CD4-positive, alpha-beta memory T cell (primary cell): ENCODE measurements around the gene POU6F1. TPM values are rescaled to one million over a fixed set of nuclear protein-coding genes. Genes with fewer than 3 reads are reported as not detected.

ENCODE experiments used
- CTCF ChIA-PET: fragments of 350-600 bp; sonication (Branson Sonifier 250); formaldehyde crosslinking; loops from one replicate; lab custom pipeline; 2021; ENCODE audit warnings: inconsistent platforms; ENCODE audit not compliant: partially characterized antibody; lab: Charles Lee
- POLR2A ChIA-PET: fragments of 350-600 bp; sonication (Branson Sonifier 250); formaldehyde crosslinking; loops from one replicate; lab custom pipeline; 2021; ENCODE audit not compliant: partially characterized antibody; lab: Charles Lee
- DNase-seq, 5 donors: peaks; one replicate each; pipeline versions ENCODE4 v3.0.0 to v3.0.0-alpha.2; 2020 to 2022; ENCODE audit warnings: mixed read lengths in 1 of 5
- H3K27ac ChIP-seq: one replicate; pipeline ENCODE4 v1.7.0; 2013; ENCODE audit warnings: low read depth, low read length
- H3K27me3 ChIP-seq: 2 replicates; pipeline ENCODE4 v1.7.0; 2013; ENCODE audit warnings: mild to moderate bottlenecking, low read length, moderate library complexity; ENCODE audit not compliant: insufficient read depth
- H3K36me3 ChIP-seq: 2 replicates; pipeline ENCODE4 v1.7.0; 2013; ENCODE audit warnings: mild to moderate bottlenecking, low read length, moderate library complexity; ENCODE audit not compliant: insufficient read depth
- H3K4me1 ChIP-seq: 2 replicates; pipeline ENCODE4 v1.7.0; 2013; ENCODE audit warnings: mild to moderate bottlenecking, low read length, moderate library complexity; ENCODE audit not compliant: insufficient read depth
- H3K4me3 ChIP-seq, 2 donors: one replicate each; pipeline ENCODE4 v1.7.0; 2013; ENCODE audit warnings: low read length in 2 of 2, mild to moderate bottlenecking in 1 of 2
- H3K9me3 ChIP-seq, 2 donors: one replicate each; pipeline ENCODE4 v1.7.0; 2013; ENCODE audit warnings: low read length in 2 of 2, control low read depth in 1 of 2; ENCODE audit not compliant: control insufficient read depth in 1 of 2
- H3K27ac Mint-ChIP-seq, 7 donors: one replicate each; pipeline ENCODE4 v1.8.0; 2020 to 2021; ENCODE audit warnings: mixed read lengths in 7 of 7, mild to moderate bottlenecking in 6 of 7, inconsistent platforms in 3 of 7, moderate library complexity in 3 of 7
- H3K27me3 Mint-ChIP-seq, 2 donors: one replicate each; pipeline ENCODE4 v1.8.0; 2020 to 2021; ENCODE audit warnings: mixed read lengths in 2 of 2
- H3K36me3 Mint-ChIP-seq, 2 donors: one replicate each; pipeline ENCODE4 v1.8.0; 2020 to 2021; ENCODE audit warnings: mixed read lengths in 2 of 2, inconsistent platforms in 1 of 2, mild to moderate bottlenecking in 1 of 2
- H3K4me1 Mint-ChIP-seq, 4 donors: one replicate each; pipeline ENCODE4 v1.8.0; 2020 to 2021; ENCODE audit warnings: mixed read lengths in 4 of 4, mild to moderate bottlenecking in 1 of 4
- H3K4me3 Mint-ChIP-seq, 8 donors: one replicate each; pipeline ENCODE4 v1.8.0; 2020 to 2021; ENCODE audit warnings: mixed read lengths in 8 of 8, mild to moderate bottlenecking in 7 of 8, moderate library complexity in 6 of 8, inconsistent platforms in 3 of 8
- H3K9me3 Mint-ChIP-seq, 8 donors: one replicate each; pipeline ENCODE4 v1.8.0; 2020 to 2021; ENCODE audit warnings: mixed read lengths in 8 of 8, mild to moderate bottlenecking in 5 of 8, inconsistent platforms in 3 of 8, moderate library complexity in 1 of 8
- intact Hi-C: fragments of 100-400 bp; cut with micrococcal nuclease; formaldehyde crosslinking; loops from one replicate; pipeline ENCODE4 v1.15.1; 2023
- polyA plus RNA-seq, 2 donors: library from polyadenylated mRNA; unstranded; fragments of 300-500 nt; fragmentation: Illumina TruSeq; gene quantifications; one replicate each; pipeline ENCODE4 v1.2.3, GENCODE V29; 2021
- total RNA-seq, 2 experiments: library from RNA; stranded (reverse); gene quantifications; one replicate each; pipeline ENCODE4 v1.2.3, GENCODE V29; 2021

The POU6F1 gene
- total and polyA plus RNA-seq, 4 experiments from 2014 or later: 1.4 to 79.8 (median 40.2) TPM

DNA sequence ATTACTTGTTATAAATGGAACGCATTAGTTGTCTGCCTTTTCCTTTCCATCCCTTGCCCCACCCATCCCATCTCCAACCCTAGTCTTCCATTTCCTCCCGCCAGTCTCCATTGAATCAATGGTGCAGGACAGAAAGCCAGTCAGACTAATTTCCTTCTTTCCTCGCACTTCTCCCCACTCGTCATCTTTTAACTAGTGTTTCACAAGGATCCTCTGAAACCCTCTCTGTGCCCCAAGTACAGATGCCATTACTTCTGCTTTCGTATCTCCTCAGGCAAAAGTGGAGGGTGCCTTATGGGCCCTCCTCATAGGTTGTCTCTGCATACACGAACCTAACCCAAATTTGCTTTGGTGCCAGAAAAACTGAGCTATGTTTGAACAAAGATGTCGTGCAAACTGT, 25.0 kb upstream of the POU6F1 start:
- Mint-ChIP-seq H3K36me3 (peaks cover 27 to 70% of the 10 kb centered on the region in 2 donors), H3K4me1 (peaks cover 49 to 94% (median 66%) of the 10 kb centered on the region in 4 donors), H3K27ac (peak overlapping the region in 6 of 7 donors; percentile 2 to 100 (median 42)), H3K9me3 (peaks cover 0 to 2% (median 0%) of the 10 kb centered on the region in 8 donors), H3K4me3 (peak overlapping the region in 7 of 8 donors; percentile 1 to 63 (median 42)), H3K27me3 (no peaks in the 10 kb centered on the region)
- Histone ChIP-seq H3K36me3 (peaks cover 32% of the 10 kb centered on the region), H3K9me3 (no peaks in the 10 kb centered on the region), H3K27ac (no peak overlapping the region), H3K4me1 (peaks cover 65% of the 10 kb centered on the region), H3K27me3 (no peaks in the 10 kb centered on the region), H3K4me3 (no peak overlapping the region)
- no peak for DNase-seq
- intact Hi-C loops: loop anchor here (1.0 kb wide), 1 partner anchor 196 kb away; no protein-coding TSS in a partner anchor
- POLR2A ChIA-PET: interaction anchor here (0.5 to 8.7 kb wide), 3 partner anchors 26 to 101 kb away, joined by 4 to 177 read pairs (median 8); partner anchors contain the start of gene POU6F1
- CTCF ChIA-PET: no interaction called here

DNA sequence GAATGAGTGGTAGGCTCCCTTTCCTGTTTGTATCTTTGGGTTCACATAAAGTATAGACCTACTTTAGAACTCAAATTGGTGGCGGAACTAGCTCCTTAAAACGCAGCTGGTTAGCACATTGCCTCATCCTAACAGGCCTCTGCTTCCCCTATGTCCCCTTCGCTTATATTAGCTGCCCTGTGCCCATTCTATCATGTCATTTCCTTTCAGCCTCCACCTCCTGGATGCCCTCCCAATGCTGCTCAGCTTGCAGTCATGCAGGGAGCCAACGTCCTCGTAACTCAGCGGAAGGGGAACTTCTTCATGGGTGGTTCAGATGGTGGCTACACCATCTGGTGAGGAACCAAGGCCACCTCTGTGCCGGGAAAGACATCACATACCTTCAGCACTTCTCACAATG, 24.3 kb upstream of the POU6F1 start:
- H3K36me3 Mint-ChIP-seq: peaks cover 27 to 70% of the 10 kb centered on the region in 2 donors
- Histone ChIP-seq H3K9me3 (no peaks in the 10 kb centered on the region), H3K27me3 (no peaks in the 10 kb centered on the region), H3K27ac (no peak overlapping the region), H3K36me3 (peaks cover 32% of the 10 kb centered on the region), H3K4me3 (no peak overlapping the region), H3K4me1 (peaks cover 60% of the 10 kb centered on the region)
- ChIA-PET POLR2A (interaction anchor here (1.1 to 8.7 kb wide), 3 partner anchors 25 to 216 kb away, joined by 3 to 177 read pairs (median 3); partner anchors contain the start of gene POU6F1), CTCF (no interaction called here)
- peak overlapping the region; percentile 62 to 100 (median 72) for H3K27ac Mint-ChIP-seq
- no peaks in the 10 kb centered on the region for H3K27me3 Mint-ChIP-seq
- intact Hi-C loops: no loop called here
- no peak for DNase-seq
- peak overlapping the region in 6 of 8 donors; percentile 11 to 65 (median 46) for H3K4me3 Mint-ChIP-seq
- H3K9me3 Mint-ChIP-seq: peaks cover 0 to 2% (median 0%) of the 10 kb centered on the region in 8 donors
- peaks cover 44 to 88% (median 61%) of the 10 kb centered on the region in 4 donors for H3K4me1 Mint-ChIP-seq

DNA sequence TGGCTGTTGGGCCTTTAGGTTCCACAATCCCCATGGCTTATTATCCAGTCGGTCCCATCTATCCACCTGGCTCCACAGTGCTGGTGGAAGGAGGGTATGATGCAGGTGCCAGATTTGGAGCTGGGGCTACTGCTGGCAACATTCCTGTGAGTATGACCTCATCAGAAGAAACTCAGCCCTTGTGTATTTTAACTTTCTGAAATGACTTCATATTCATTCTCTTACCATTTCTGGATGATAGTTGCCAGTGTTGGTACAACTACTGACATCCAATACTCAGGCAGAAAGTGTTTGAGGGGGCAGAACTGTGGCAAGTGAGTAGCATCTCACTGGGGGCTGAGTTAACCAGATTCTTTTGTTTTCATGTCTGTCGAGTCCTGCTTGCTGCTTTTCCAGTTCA, 23.1 kb upstream of the POU6F1 start:
- Mint-ChIP-seq H3K27me3 (no peaks in the 10 kb centered on the region), H3K27ac (peak overlapping the region in 6 of 7 donors; percentile 41 to 100 (median 100)), H3K9me3 (peaks cover 0 to 2% (median 0%) of the 10 kb centered on the region in 8 donors), H3K4me3 (peak overlapping the region; percentile 31 to 99 (median 96)), H3K36me3 (peaks cover 27 to 68% of the 10 kb centered on the region in 2 donors), H3K4me1 (peaks cover 33 to 77% (median 50%) of the 10 kb centered on the region in 4 donors)
- Histone ChIP-seq H3K9me3 (no peaks in the 10 kb centered on the region), H3K4me3 (peak overlapping the region in 1 of 2 donors; percentile 100), H3K4me1 (peaks cover 48% of the 10 kb centered on the region), H3K27ac (peak overlapping the region; percentile 100), H3K27me3 (no peaks in the 10 kb centered on the region), H3K36me3 (peaks cover 32% of the 10 kb centered on the region)
- CTCF ChIA-PET: interaction anchor here (1.0 to 1.5 kb wide), 3 partner anchors 9 to 111 kb away, joined by 3 to 5 read pairs (median 5); partner anchors contain the start of gene POU6F1
- intact Hi-C loops: no loop called here
- no peak for DNase-seq
- POLR2A ChIA-PET: interaction anchor here (0.6 to 8.7 kb wide), 10 partner anchors 8 to 214 kb away, joined by 3 to 177 read pairs (median 6); partner anchors contain the start of genes BIN2, CSRNP2 and POU6F1

DNA sequence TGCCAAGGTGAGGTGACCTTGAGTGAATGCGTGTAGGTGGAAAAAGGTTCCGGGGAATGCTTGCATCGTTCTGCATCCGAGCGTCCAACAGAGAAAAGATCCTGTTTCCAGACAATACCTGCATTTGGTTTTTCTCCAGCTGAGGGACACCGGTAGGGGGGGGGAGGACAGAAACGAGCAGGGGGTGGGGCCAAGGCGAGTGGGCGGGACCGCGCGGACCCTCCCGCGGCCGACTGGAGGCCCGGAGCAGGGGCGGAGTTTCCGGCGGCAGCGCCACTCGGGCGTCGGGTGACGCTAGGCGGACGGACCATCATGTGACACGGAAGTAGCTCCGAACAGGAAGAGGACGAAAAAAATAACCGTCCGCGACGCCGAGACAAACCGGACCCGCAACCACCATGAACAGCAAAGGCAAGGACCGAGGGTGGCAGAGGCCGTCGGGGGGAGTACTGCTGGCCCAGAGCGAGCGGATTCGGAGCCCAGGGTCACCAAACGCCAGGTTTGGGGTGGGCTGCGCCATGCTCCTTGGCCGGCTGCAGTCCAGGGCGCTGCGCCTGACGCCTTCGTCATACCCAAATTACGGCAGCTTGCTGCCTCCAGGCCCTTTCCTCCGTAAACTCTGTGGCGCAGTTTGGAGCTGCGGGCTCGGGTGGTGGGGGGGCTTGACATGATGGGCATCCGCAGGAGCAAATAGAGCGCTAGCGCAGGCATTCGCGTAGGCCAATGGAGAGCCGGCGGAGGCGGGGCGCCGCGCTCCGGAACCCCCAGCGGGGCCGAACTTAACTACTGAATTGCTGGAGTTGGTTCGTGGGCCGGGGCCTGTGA, 20.9 kb upstream of the POU6F1 start, which contains the start of gene DAZAP2:
DAZAP2 (plus strand) TSS at position 317 of the 825 bp plus-strand sequence; CDS start at position 399, 82 bp downstream.
- peak within 1 kb of the TSS; percentile 99 to 100 (median 100) for H3K27ac Mint-ChIP-seq
- Histone ChIP-seq H3K36me3 (peaks cover 32% of the 10 kb centered on the region), H3K4me3 (peak within 1 kb of the TSS; percentile 98 to 100), H3K27ac (peak within 1 kb of the TSS; percentile 100), H3K9me3 (no peaks in the 10 kb centered on the region), H3K27me3 (no peaks in the 10 kb centered on the region), H3K4me1 (peaks cover 40% of the 10 kb centered on the region)
- intact Hi-C loops: loop anchor here (1.0 to 10.0 kb wide), 6 partner anchors 20 to 1496 kb away; partner anchors contain the start of genes COX14, CSRNP2, LETMD1 and POU6F1
- no peaks in the 10 kb centered on the region for H3K9me3 Mint-ChIP-seq
- peaks cover 27 to 57% (median 40%) of the 10 kb centered on the region in 4 donors for H3K4me1 Mint-ChIP-seq
- H3K27me3 Mint-ChIP-seq: peaks cover 0 to 1% of the 10 kb centered on the region in 2 donors
- peaks cover 27 to 52% of the 10 kb centered on the region in 2 donors for H3K36me3 Mint-ChIP-seq
- CTCF ChIA-PET: interaction anchor here (0.7 to 1.9 kb wide), 9 partner anchors 9 to 413 kb away, joined by 3 to 9 read pairs (median 3); partner anchors contain the start of genes POU6F1 and SMAGP
- peak; percentile 91 to 95 (median 94) for DNase-seq
- POLR2A ChIA-PET: interaction anchor here (0.6 to 8.7 kb wide), 32 partner anchors 9 to 478 kb away, joined by 3 to 177 read pairs (median 7); partner anchors contain the start of genes ATF1, BIN2, CSRNP2 and LETMD1
- peak within 1 kb of the TSS; percentile 93 to 99 (median 98) for H3K4me3 Mint-ChIP-seq

DNA sequence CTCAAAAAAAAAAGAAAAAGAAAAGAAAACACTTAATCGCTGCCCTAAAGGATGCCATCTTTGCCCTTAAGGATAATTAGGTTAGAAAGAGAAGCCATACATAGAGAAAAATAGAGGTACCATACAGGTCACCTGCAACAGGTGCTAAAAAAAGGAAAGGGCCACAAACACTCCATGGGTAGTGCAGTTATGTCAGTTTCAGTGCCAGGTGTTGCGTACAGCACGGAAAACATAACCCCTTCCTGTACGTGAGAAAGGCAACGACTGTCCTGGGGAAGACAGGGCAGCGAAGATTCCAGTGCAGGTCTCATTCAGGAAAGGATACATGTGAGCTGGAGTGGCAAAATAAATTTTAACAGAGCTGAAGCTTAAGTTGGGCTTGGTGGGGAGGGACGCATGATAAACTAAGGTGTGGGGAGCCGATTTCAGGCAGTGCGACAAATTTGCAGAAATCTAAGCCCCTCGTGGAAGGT, 20.2 kb upstream of the POU6F1 start:
- Histone ChIP-seq H3K9me3 (no peaks in the 10 kb centered on the region), H3K36me3 (peaks cover 31% of the 10 kb centered on the region), H3K4me1 (peaks cover 38% of the 10 kb centered on the region), H3K27me3 (no peaks in the 10 kb centered on the region), H3K4me3 (peak overlapping the region; percentile 98 to 100), H3K27ac (peak overlapping the region; percentile 100)
- Mint-ChIP-seq H3K27me3 (peaks cover 0 to 1% of the 10 kb centered on the region in 2 donors), H3K9me3 (no peaks in the 10 kb centered on the region), H3K4me3 (peak overlapping the region; percentile 93 to 99 (median 98)), H3K36me3 (peaks cover 26 to 47% of the 10 kb centered on the region in 2 donors), H3K27ac (peak overlapping the region; percentile 99 to 100 (median 100)), H3K4me1 (peaks cover 26 to 54% (median 40%) of the 10 kb centered on the region in 4 donors)
- ChIA-PET CTCF (interaction anchor here (0.9 to 1.9 kb wide), 6 partner anchors 8 to 413 kb away, joined by 3 to 9 read pairs (median 3); partner anchors contain the start of genes POU6F1 and SMAGP), POLR2A (interaction anchor here (0.8 to 8.7 kb wide), 29 partner anchors 8 to 474 kb away, joined by 3 to 177 read pairs (median 8); partner anchors contain the start of genes ATF1, BIN2, CSRNP2 and LETMD1)
- intact Hi-C loops: loop anchor here (1.0 to 10.0 kb wide), 5 partner anchors 20 to 1496 kb away; partner anchors contain the start of genes COX14, CSRNP2, POU6F1 and TFCP2
- no peak for DNase-seq

DNA sequence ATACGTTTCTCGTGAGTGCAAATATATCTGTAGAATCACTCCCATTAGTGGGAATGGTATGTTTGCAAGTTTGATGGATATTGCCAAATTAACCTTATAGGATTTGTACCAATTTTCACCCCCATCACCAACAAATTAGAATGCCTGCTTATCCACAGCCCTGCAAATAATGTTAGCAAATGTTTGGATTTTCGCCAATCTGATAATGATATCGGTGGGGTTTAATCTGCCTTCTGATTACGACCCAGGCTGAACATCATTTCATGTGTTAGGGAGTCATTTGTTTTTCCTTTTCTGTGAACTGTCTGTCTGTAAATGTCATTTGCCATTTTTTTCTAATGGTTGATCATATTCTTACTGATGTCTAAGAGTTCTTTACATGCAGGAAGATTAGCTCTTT, 16.7 kb upstream of the POU6F1 start:
- Mint-ChIP-seq H3K4me1 (peaks cover 5 to 19% (median 12%) of the 10 kb centered on the region in 4 donors), H3K4me3 (no peak overlapping the region), H3K9me3 (no peaks in the 10 kb centered on the region), H3K27ac (no peak overlapping the region), H3K36me3 (peaks cover 0 to 14% of the 10 kb centered on the region in 2 donors), H3K27me3 (peaks cover 0 to 1% of the 10 kb centered on the region in 2 donors)
- peaks cover 7% of the 10 kb centered on the region for H3K4me1 ChIP-seq
- H3K4me3 ChIP-seq: no peak overlapping the region
- H3K27me3 ChIP-seq: no peaks in the 10 kb centered on the region
- H3K27ac ChIP-seq: no peak overlapping the region
- intact Hi-C loops: loop anchor here (10.0 kb wide), 1 partner anchor 1120 kb away; the partner anchor contains the start of gene COX14
- H3K9me3 ChIP-seq: no peaks in the 10 kb centered on the region
- CTCF ChIA-PET: no interaction called here
- H3K36me3 ChIP-seq: no peaks in the 10 kb centered on the region
- DNase-seq: no peak
- POLR2A ChIA-PET: no interaction called here
